Neural crest cell (in vitro differentiated cells): ENCODE data around the gene NAPA. TPM values are rescaled to one million over a fixed set of nuclear protein-coding genes. Genes with fewer than 3 reads are reported as not detected.

Experiments used
- DNase-seq: peaks from one replicate; pipeline ENCODE4 v3.0.0; 2021; ENCODE audit warnings: low read depth, mixed read lengths, low spot score
- H3K27ac Mint-ChIP-seq: one replicate; pipeline ENCODE4 v1.8.0; 2021; ENCODE audit warnings: mild to moderate bottlenecking, mixed read lengths; ENCODE audit not compliant: unreplicated experiment
- H3K27me3 Mint-ChIP-seq: 2 replicates; pipeline ENCODE4 v1.8.0; 2021; ENCODE audit warnings: low read depth, mild to moderate bottlenecking, mixed read lengths
- H3K36me3 Mint-ChIP-seq: 2 replicates; pipeline ENCODE4 v1.8.0; 2021; ENCODE audit warnings: low read depth, mild to moderate bottlenecking, mixed read lengths
- H3K4me1 Mint-ChIP-seq: 2 replicates; pipeline ENCODE4 v1.8.0; 2021; ENCODE audit warnings: mixed read lengths
- H3K4me3 Mint-ChIP-seq: one replicate; pipeline ENCODE4 v1.8.0; 2021; ENCODE audit warnings: mild to moderate bottlenecking, mixed read lengths
- H3K9me3 Mint-ChIP-seq: 2 replicates; pipeline ENCODE4 v1.8.0; 2021; ENCODE audit warnings: mixed read lengths
- CTCF ChIP-seq: fragments of 200-600 bp; sonication (generic); conservative IDR thresholded peaks from 2 replicates; pipeline ENCODE4 v1.5.0; 2021; ENCODE audit warnings: antibody characterized with exemption, mild to moderate bottlenecking
- total RNA-seq: library from RNA; stranded (reverse); gene quantifications from 2 replicates; pipeline ENCODE4 v1.2.1, GENCODE V29; 2021

Gene NAPA
- total RNA-seq, 1 donor from 2014 or later: 67.2 TPM

GRCh38 chr19:47450478-47450877 lies 64.4 kb downstream of the NAPA start:
- Mint-ChIP-seq H3K4me3 (no peak overlapping the region), H3K27ac (no peak overlapping the region), H3K36me3 (no peaks in the 10 kb centered on the region), H3K9me3 (peaks cover 2% of the 10 kb centered on the region), H3K27me3 (peaks cover 88% of the 10 kb centered on the region), H3K4me1 (peaks cover 11% of the 10 kb centered on the region)
- no peak for DNase-seq
- no peak for TF ChIP-seq CTCF

GRCh38 chr19:47448360-47448727 lies 66.5 kb downstream of the NAPA start:
- Mint-ChIP-seq H3K4me1 (peaks cover 22% of the 10 kb centered on the region), H3K27ac (no peak overlapping the region), H3K9me3 (no peaks in the 10 kb centered on the region), H3K27me3 (peaks cover 89% of the 10 kb centered on the region), H3K36me3 (no peaks in the 10 kb centered on the region), H3K4me3 (no peak overlapping the region)
- DNase-seq: no peak
- no peak for TF ChIP-seq CTCF

- Mint-ChIP-seq H3K27me3 (peaks cover 91% of the 10 kb centered on the region), H3K27ac (no peak overlapping the region), H3K4me3 (no peak overlapping the region)
These were observed 67.1 kb downstream of the NAPA start for GRCh38 chr19:47447470-47448359.

GRCh38 chr19:47446534-47447469 lies 68.1 kb downstream of the NAPA start:
- H3K4me3 Mint-ChIP-seq: peak overlapping the region; percentile 61
- H3K27ac Mint-ChIP-seq: no peak overlapping the region
- peaks cover 22% of the 10 kb centered on the region for H3K4me1 Mint-ChIP-seq
- no peak for DNase-seq
- H3K27me3 Mint-ChIP-seq: peaks cover 97% of the 10 kb centered on the region
- TF ChIP-seq CTCF: no peak
- H3K36me3 Mint-ChIP-seq: no peaks in the 10 kb centered on the region
- no peaks in the 10 kb centered on the region for H3K9me3 Mint-ChIP-seq

More at GRCh38 chr19:47447470-47448359, 67.1 kb downstream of the NAPA start:
- H3K4me1 Mint-ChIP-seq: peaks cover 22% of the 10 kb centered on the region
- peak; percentile 70 for DNase-seq
- no peaks in the 10 kb centered on the region for H3K36me3 Mint-ChIP-seq
- TF ChIP-seq CTCF: no peak
- no peaks in the 10 kb centered on the region for H3K9me3 Mint-ChIP-seq

- Mint-ChIP-seq H3K9me3 (no peaks in the 10 kb centered on the region), H3K27me3 (peaks cover 95% of the 10 kb centered on the region), H3K4me3 (no peak overlapping the region), H3K4me1 (peaks cover 22% of the 10 kb centered on the region), H3K36me3 (no peaks in the 10 kb centered on the region), H3K27ac (no peak overlapping the region)
- no peak for TF ChIP-seq CTCF
- DNase-seq: no peak
These were observed 68.9 kb downstream of the NAPA start for GRCh38 chr19:47445937-47446402.
